GM12891 (cell line): ENCODE results near the gene MIER2.

Source experiments
- POLR2A ChIP-seq: IDR thresholded peaks from 2 replicates; pipeline ENCODE4 v1.6.1; 2011; ENCODE audit warnings: low read depth, low read length, control low read depth
- POLR2AphosphoS5 ChIP-seq: IDR thresholded peaks from 2 replicates; pipeline ENCODE4 v1.6.1; 2011; ENCODE audit warnings: low read depth, low read length, control low read depth
- POU2F2 ChIP-seq: IDR thresholded peaks from 2 replicates; pipeline ENCODE4 v1.6.1; 2011; ENCODE audit warnings: low read depth, mild to moderate bottlenecking, control low read depth, low read length, moderate library complexity
- SPI1 ChIP-seq: IDR thresholded peaks from 2 replicates; pipeline ENCODE4 v1.6.1; 2011; ENCODE audit warnings: low read depth, low read length, control low read depth
- TAF1 ChIP-seq: IDR thresholded peaks from 2 replicates; pipeline ENCODE4 v1.6.1; 2011; ENCODE audit warnings: low read depth, low read length, control low read depth

- TF ChIP-seq POLR2AphosphoS5 (no peak), POLR2A (no peak), TAF1 (no peak), POU2F2 (no peak), SPI1 (no peak)
Observed at GRCh38 chr19:317710-318508, 26.7 kb downstream of the MIER2 start.
